ENCODE results near the gene DACH2.

Gene DACH2

GRCh38 chrX:86747091-86747490, 598.8 kb downstream of the DACH2 start:
- in situ Hi-C loops (cut with MboI; ENCODE audit: low sequenced_read_pairs): no loop called here

GRCh38 chrX:86805241-86805640, 657.0 kb downstream of the DACH2 start:
- in situ Hi-C loops (cut with MboI; ENCODE audit: low sequenced_read_pairs): no loop called here

- in situ Hi-C loops (cut with MboI; ENCODE audit: low sequenced_read_pairs): no loop called here
Measured at GRCh38 chrX:86806786-86807185, 658.5 kb downstream of the DACH2 start.

- in situ Hi-C loops (cut with MboI; ENCODE audit: low sequenced_read_pairs): no loop called here
Measured at GRCh38 chrX:86809651-86810050, 661.4 kb downstream of the DACH2 start.

- in situ Hi-C loops (cut with MboI; ENCODE audit: low sequenced_read_pairs): no loop called here
Measured at GRCh38 chrX:86829786-86830185, 681.5 kb downstream of the DACH2 start.

GRCh38 chrX:86830685-86831084, 682.4 kb downstream of the DACH2 start:
- in situ Hi-C loops (cut with MboI; ENCODE audit: low sequenced_read_pairs): no loop called here

- in situ Hi-C loops (cut with MboI; ENCODE audit: low sequenced_read_pairs): no loop called here
Measured at GRCh38 chrX:86845101-86845500, 696.9 kb downstream of the DACH2 start.
